Left lung (tissue), 10 donors: ENCODE measurements around the gene SCRT2. TPM values are rescaled to one million over a fixed set of nuclear protein-coding genes. Genes with fewer than 3 reads are reported as not detected.

ENCODE experiments used
- ATAC-seq: fragments of 200-7000 bp; cut with Tn5 transposase; one replicate; pipeline ENCODE4 v1.9.1; 2020; ENCODE audit warnings: moderate library complexity
- DNase-seq, 4 donors: peaks; one replicate each; pipeline ENCODE4 v3.0.0-alpha.2; 2013 to 2020
- H3K27ac ChIP-seq, 2 donors: fragments of 200-600 bp; sonication (generic) in 1 of 2; one replicate each; pipeline versions ENCODE4 v1.5.0 to v1.8.0; 2020 to 2021
- H3K27me3 ChIP-seq, 2 donors: fragments of 200-600 bp; sonication (generic) in 1 of 2; one replicate each; pipeline versions ENCODE4 v1.5.0 to v1.8.0; 2020 to 2021
- H3K36me3 ChIP-seq, 2 donors: fragments of 200-600 bp; sonication (generic) in 1 of 2; one replicate each; pipeline versions ENCODE4 v1.5.0 to v1.8.0; 2020 to 2021
- H3K4me1 ChIP-seq, 2 donors: fragments of 200-600 bp; one replicate each; pipeline ENCODE4 v1.8.0; 2021
- H3K4me3 ChIP-seq, 2 donors: fragments of 200-600 bp; sonication (generic) in 1 of 2; one replicate each; pipeline versions ENCODE4 v1.5.0 to v1.8.0; 2020 to 2021; ENCODE audit warnings: mild to moderate bottlenecking in 1 of 2
- H3K9me3 ChIP-seq, 2 donors: fragments of 200-600 bp; sonication (generic) in 1 of 2; one replicate each; pipeline versions ENCODE4 v1.5.0 to v1.8.0; 2020 to 2021
- intact Hi-C, 2 donors: fragments of 100-400 bp; cut with DNase I; formaldehyde crosslinking; loops; one replicate each; pipeline versions ENCODE4 v1.11.2 to v1.14.2; 2022
- polyA plus RNA-seq, 6 donors: library from polyadenylated mRNA; unstranded; fragments of 120-200 nt; gene quantifications; one replicate each; pipeline ENCODE4 v1.2.1, GENCODE V29; 2013; ENCODE audit not compliant: insufficient read length in 6 of 6
- total RNA-seq, 2 donors: library from RNA; stranded (reverse); fragmentation: NEBNext Ultra II Directional; extraction: Animal tissue kit (Norgen Biotek cat#: 25700); gene quantifications; one replicate each; pipeline ENCODE4 v1.2.1, GENCODE V29; 2021
- TF ChIP-seq, protein P1 (sequence below), 2 donors: fragments of 200-600 bp; sonication (generic) in 1 of 2; IDR thresholded peaks; one replicate each; pipeline versions ENCODE4 v1.5.0 to v1.8.0; 2021; ENCODE audit warnings: antibody characterized with exemption in 2 of 2
- donor health status: DM: no; HTN: yes; CAD: no.
- donor health status: DM: no; HTN: no; CAD: no.

Gene SCRT2
- total and polyA plus RNA-seq, 8 donors, result not detected

GRCh38 chr20:667351-668034, 8.1 kb downstream of the SCRT2 start:
- TF ChIP-seq, protein P1, sequence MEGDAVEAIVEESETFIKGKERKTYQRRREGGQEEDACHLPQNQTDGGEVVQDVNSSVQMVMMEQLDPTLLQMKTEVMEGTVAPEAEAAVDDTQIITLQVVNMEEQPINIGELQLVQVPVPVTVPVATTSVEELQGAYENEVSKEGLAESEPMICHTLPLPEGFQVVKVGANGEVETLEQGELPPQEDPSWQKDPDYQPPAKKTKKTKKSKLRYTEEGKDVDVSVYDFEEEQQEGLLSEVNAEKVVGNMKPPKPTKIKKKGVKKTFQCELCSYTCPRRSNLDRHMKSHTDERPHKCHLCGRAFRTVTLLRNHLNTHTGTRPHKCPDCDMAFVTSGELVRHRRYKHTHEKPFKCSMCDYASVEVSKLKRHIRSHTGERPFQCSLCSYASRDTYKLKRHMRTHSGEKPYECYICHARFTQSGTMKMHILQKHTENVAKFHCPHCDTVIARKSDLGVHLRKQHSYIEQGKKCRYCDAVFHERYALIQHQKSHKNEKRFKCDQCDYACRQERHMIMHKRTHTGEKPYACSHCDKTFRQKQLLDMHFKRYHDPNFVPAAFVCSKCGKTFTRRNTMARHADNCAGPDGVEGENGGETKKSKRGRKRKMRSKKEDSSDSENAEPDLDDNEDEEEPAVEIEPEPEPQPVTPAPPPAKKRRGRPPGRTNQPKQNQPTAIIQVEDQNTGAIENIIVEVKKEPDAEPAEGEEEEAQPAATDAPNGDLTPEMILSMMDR (IDR thresholded peaks at IDR 0.05), result peak; percentile 77 to 88
- no peak overlapping the region for H3K4me3 ChIP-seq
- no peaks in the 10 kb centered on the region for H3K9me3 ChIP-seq
- ATAC-seq (peak; percentile 78), DNase-seq (peak in 2 of 4 donors; percentile 59 to 94)
- no peak overlapping the region for H3K27ac ChIP-seq
- H3K27me3 ChIP-seq, result peaks cover 40 to 86% of the 10 kb centered on the region in 2 donors
- intact Hi-C loops, result no loop called here
- no peaks in the 10 kb centered on the region for H3K36me3 ChIP-seq
- H3K4me1 ChIP-seq, result peaks cover 0 to 6% of the 10 kb centered on the region in 2 donors

- intact Hi-C loops, result no loop called here
- Histone ChIP-seq H3K27me3 (peaks cover 43 to 86% of the 10 kb centered on the region in 2 donors), H3K4me1 (peaks cover 0 to 11% of the 10 kb centered on the region in 2 donors), H3K36me3 (no peaks in the 10 kb centered on the region), H3K4me3 (no peak overlapping the region), H3K27ac (no peak overlapping the region), H3K9me3 (no peaks in the 10 kb centered on the region)
- TF ChIP-seq, protein P1 (IDR thresholded peaks at IDR 0.05), result no peak
- no peak for ATAC-seq
- no peak for DNase-seq
These were observed 8.7 kb downstream of the SCRT2 start for GRCh38 chr20:666877-667276.

DNA sequence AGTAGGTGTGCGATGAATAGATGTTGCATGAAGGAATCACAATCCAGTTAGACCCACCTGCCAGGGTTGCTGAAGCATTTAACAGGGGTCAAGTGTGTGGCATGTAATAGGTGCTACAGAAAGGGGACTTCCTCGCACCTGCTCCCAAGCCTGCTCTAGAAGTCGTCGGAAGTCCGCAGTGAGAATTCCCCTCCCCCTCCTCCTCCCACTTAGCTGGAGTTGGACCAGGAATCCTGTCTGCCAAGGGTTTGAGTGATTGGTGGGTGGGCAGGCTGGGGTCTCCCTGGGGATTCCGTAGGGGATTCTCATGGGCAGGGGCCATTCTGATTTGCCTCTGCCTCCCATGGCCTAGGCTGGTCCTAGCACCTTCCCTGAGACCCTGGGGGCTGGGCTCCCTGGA, 10.3 kb downstream of the SCRT2 start:
- H3K9me3 ChIP-seq, result no peaks in the 10 kb centered on the region

GRCh38 chr20:664576-664975, 11.0 kb downstream of the SCRT2 start:
- intact Hi-C loops, result no loop called here
- H3K9me3 ChIP-seq, result no peaks in the 10 kb centered on the region
- H3K4me3 ChIP-seq, result no peak overlapping the region
- H3K4me1 ChIP-seq, result peaks cover 0 to 33% of the 10 kb centered on the region in 2 donors
- H3K27ac ChIP-seq, result no peak overlapping the region
- ATAC-seq (no peak), DNase-seq (no peak)
- peaks cover 42 to 85% of the 10 kb centered on the region in 2 donors for H3K27me3 ChIP-seq
- H3K36me3 ChIP-seq, result no peaks in the 10 kb centered on the region
- TF ChIP-seq, protein P1 (IDR thresholded peaks at IDR 0.05), result no peak

More for the DNA sequence above, 10.3 kb downstream of the SCRT2 start:
- Histone ChIP-seq H3K36me3 (no peaks in the 10 kb centered on the region), H3K27ac (no peak overlapping the region), H3K27me3 (peaks cover 42 to 85% of the 10 kb centered on the region in 2 donors), H3K4me1 (peaks cover 0 to 26% of the 10 kb centered on the region in 2 donors), H3K4me3 (no peak overlapping the region)
- no peak for ATAC-seq
- TF ChIP-seq, protein P1 (IDR thresholded peaks at IDR 0.05), result no peak
- intact Hi-C loops, result no loop called here
- DNase-seq, result no peak

- Histone ChIP-seq H3K9me3 (no peaks in the 10 kb centered on the region), H3K36me3 (no peaks in the 10 kb centered on the region), H3K4me3 (no peak overlapping the region), H3K27ac (no peak overlapping the region), H3K27me3 (peaks cover 42 to 84% of the 10 kb centered on the region in 2 donors), H3K4me1 (peaks cover 0 to 37% of the 10 kb centered on the region in 2 donors)
- TF ChIP-seq, protein P1 (IDR thresholded peaks at IDR 0.05), result no peak
- no peak for DNase-seq
- no peak for ATAC-seq
- intact Hi-C loops, result no loop called here
These were observed 11.5 kb downstream of the SCRT2 start for GRCh38 chr20:664151-664550.
